GM12878 (cell line): ENCODE measurements around the gene SYNRG.

Experiments used
- ATF3 ChIP-seq: IDR thresholded peaks from 2 replicates; pipeline ENCODE4 v1.6.1; 2011; ENCODE audit warnings: low read depth, mild to moderate bottlenecking, low read length, moderate library complexity, borderline replicate concordance; ENCODE audit errors: extremely low read depth
- CTCF ChIP-seq, 3 experiments: IDR thresholded peaks in 2 of 3; conservative IDR thresholded peaks in 1 of 3; 2 replicates each; pipeline ENCODE4 v1.5.1; 2011; ENCODE audit warnings: low read depth in 3 of 3, low read length in 3 of 3, mild to moderate bottlenecking in 3 of 3, control low read depth in 2 of 3, moderate library complexity in 2 of 3, inconsistent platforms in 1 of 3, mixed read lengths in 1 of 3; ENCODE audit not compliant: control insufficient read depth in 2 of 3, insufficient read depth in 1 of 3; ENCODE audit errors: extremely low read depth in 1 of 3
- EP300 ChIP-seq, 2 experiments: fragments of 150-350 bp in 1 of 2; IDR thresholded peaks; 2 replicates each; pipeline ENCODE4 v1.6.1; 2011 to 2012; ENCODE audit warnings: low read depth in 2 of 2, low read length in 2 of 2, borderline replicate concordance in 1 of 2, improper control_type of control experiment in 1 of 2, inconsistent platforms in 1 of 2; ENCODE audit not compliant: control insufficient read depth in 1 of 2
- POLR2A ChIP-seq: IDR thresholded peaks from 2 replicates; pipeline ENCODE4 v1.6.1; 2011; ENCODE audit warnings: low read depth, mild to moderate bottlenecking, low read length
- REST ChIP-seq: IDR thresholded peaks from 2 replicates; pipeline ENCODE4 v1.6.1; 2012; ENCODE audit warnings: mild to moderate bottlenecking, low read depth, low read length
- TCF12 ChIP-seq: IDR thresholded peaks from 2 replicates; pipeline ENCODE4 v1.6.1; 2011; ENCODE audit warnings: low read depth, mild to moderate bottlenecking, low read length

- TF ChIP-seq CTCF (IDR thresholded peaks at IDR 0.05 in 2 of 3, conservative IDR thresholded peaks at IDR 0.05 in 1 of 3; ENCODE audit: control insufficient read depth in 2 of 3, extremely low read depth in 1 of 3, insufficient read depth in 1 of 3, low read depth in 3 of 3, low read length in 3 of 3) = no peak
- no peak for TF ChIP-seq ATF3
- no peak for TF ChIP-seq POLR2A
- TF ChIP-seq EP300 (IDR thresholded peaks at IDR 0.05; ENCODE audit: borderline replicate concordance in 1 of 2, control insufficient read depth in 1 of 2, low read depth in 2 of 2, low read length in 2 of 2) = no peak
- no peak for TF ChIP-seq TCF12
- TF ChIP-seq REST = no peak
These were observed 33.5 kb upstream of the SYNRG start for GRCh38 chr17:37642681-37643080.
